ENCODE results near the gene ENG. TPM values are rescaled to one million over a fixed set of nuclear protein-coding genes. Genes with fewer than 3 reads are reported as not detected.
"Not testable (repeated sequence)": the region's sequence is repeated elsewhere in the genome, so short reads cannot be mapped to it uniquely, and the experiment has no call there.

ENG gene
- total RNA-seq, 1 experiment from 2014 or later = 29.9 TPM

GRCh38 chr9:127883959-127884358 lies 29.5 kb upstream of the ENG start:
- intact Hi-C loops (cut with micrococcal nuclease; ENCODE audit: unreplicated experiment) = no loop called here
- CTCF ChIA-PET = no interaction called here
- TF ChIP-seq EZH2 (IDR thresholded peaks at IDR 0.05; ENCODE audit: borderline replicate concordance, low read depth, low read length, poor library complexity, severe bottlenecking) = no peak
- no peak for TF ChIP-seq CTCF (conservative IDR thresholded peaks at IDR 0.05; ENCODE audit: low read depth, low read length)
- no TSS peak for BruUV-seq (replicated peaks)
- no peaks in the 10 kb centered on the region for H3K9me3 ChIP-seq (ENCODE audit: low read depth, low read length, poor library complexity, severe bottlenecking)
- H3K27ac ChIP-seq (ENCODE audit: low read depth, low read length, poor library complexity, severe bottlenecking) = peak overlapping the region; percentile 80
- H3K4me3 ChIP-seq (ENCODE audit: low read depth, low read length, poor library complexity, severe bottlenecking) = no peak overlapping the region
- H3K4me1 ChIP-seq (ENCODE audit: insufficient read depth, low read length, poor library complexity, severe bottlenecking) = peaks cover 33% of the 10 kb centered on the region
- peaks cover 17% of the 10 kb centered on the region for H3K36me3 ChIP-seq (ENCODE audit: insufficient read depth, low read length, poor library complexity, severe bottlenecking)
- POLR2A ChIA-PET (ENCODE audit: low non-redundant PET) = no interaction called here
- peak; percentile 49 for DNase-seq (ENCODE audit: low spot score)
- no peaks in the 10 kb centered on the region for H3K27me3 ChIP-seq (replicated peaks; ENCODE audit: insufficient read depth, low read depth, low read length, poor library complexity)

DNA sequence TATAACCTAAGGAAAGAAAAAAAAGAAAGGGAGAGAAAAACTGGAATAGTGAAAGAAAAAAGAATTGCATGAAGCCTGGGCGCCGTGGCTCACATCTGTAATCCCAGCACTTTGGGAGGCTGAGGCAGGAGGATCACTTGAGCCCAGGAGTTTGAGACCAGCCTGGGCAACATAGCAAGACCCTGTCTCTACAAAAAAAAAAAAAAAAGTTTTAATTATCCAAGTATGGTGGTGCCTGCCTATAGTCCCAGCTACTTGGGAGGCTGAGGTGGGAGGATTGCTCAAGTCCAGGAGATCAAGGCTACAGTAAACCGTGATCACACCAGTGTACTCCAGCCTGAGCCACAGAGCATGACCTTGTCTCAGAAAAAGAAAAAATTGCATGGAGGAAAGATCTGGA lies 27.3 kb upstream of the ENG start:
- H3K36me3 ChIP-seq (ENCODE audit: insufficient read depth, low read length, poor library complexity, severe bottlenecking); POLR2A ChIA-PET (ENCODE audit: low non-redundant PET); H3K27ac ChIP-seq (ENCODE audit: low read depth, low read length, poor library complexity, severe bottlenecking); H3K9me3 ChIP-seq (ENCODE audit: low read depth, low read length, poor library complexity, severe bottlenecking); BruUV-seq (replicated peaks); DNase-seq (ENCODE audit: low spot score); intact Hi-C loops (cut with micrococcal nuclease; ENCODE audit: unreplicated experiment); H3K4me3 ChIP-seq (ENCODE audit: low read depth, low read length, poor library complexity, severe bottlenecking); H3K27me3 ChIP-seq (replicated peaks; ENCODE audit: insufficient read depth, low read depth, low read length, poor library complexity); CTCF ChIA-PET: not testable (repeated sequence)
- H3K4me1 ChIP-seq (ENCODE audit: insufficient read depth, low read length, poor library complexity, severe bottlenecking) = peaks cover 50% of the 10 kb centered on the region

DNA sequence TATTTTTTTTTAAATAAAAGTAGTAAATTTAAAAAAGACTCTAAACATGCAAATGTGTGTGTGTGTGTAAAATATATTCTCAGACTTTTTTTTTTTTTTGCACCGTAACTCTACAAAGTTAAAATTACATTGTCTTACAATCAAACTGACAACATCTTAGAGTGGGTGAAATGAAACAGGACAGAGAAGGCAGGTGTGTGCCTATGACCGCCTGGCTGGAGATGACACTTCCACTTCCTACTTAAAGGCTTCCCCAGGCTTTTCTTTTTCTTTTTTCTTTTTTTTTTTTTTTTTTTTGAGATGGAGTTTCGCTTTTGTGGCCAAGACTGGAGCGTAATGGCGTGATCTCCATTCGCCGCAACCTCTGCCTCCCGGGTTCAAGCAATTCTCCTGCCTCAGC lies 25.7 kb upstream of the ENG start:
- no peak for DNase-seq (ENCODE audit: low spot score)
- H3K4me3 ChIP-seq (ENCODE audit: low read depth, low read length, poor library complexity, severe bottlenecking) = no peak overlapping the region
- H3K36me3 ChIP-seq (ENCODE audit: insufficient read depth, low read length, poor library complexity, severe bottlenecking) = no peaks in the 10 kb centered on the region
- H3K9me3 ChIP-seq (ENCODE audit: low read depth, low read length, poor library complexity, severe bottlenecking) = no peaks in the 10 kb centered on the region
- intact Hi-C loops (cut with micrococcal nuclease; ENCODE audit: unreplicated experiment) = no loop called here
- TF ChIP-seq EZH2 (IDR thresholded peaks at IDR 0.05; ENCODE audit: borderline replicate concordance, low read depth, low read length, poor library complexity, severe bottlenecking) (no peak), CTCF (conservative IDR thresholded peaks at IDR 0.05; ENCODE audit: low read depth, low read length) (no peak)
- peaks cover 42% of the 10 kb centered on the region for H3K4me1 ChIP-seq (ENCODE audit: insufficient read depth, low read length, poor library complexity, severe bottlenecking)
- ChIA-PET POLR2A (ENCODE audit: low non-redundant PET) (no interaction called here), CTCF (no interaction called here)
- H3K27me3 ChIP-seq (replicated peaks; ENCODE audit: insufficient read depth, low read depth, low read length, poor library complexity) = no peaks in the 10 kb centered on the region
- no peak overlapping the region for H3K27ac ChIP-seq (ENCODE audit: low read depth, low read length, poor library complexity, severe bottlenecking)
- no TSS peak for BruUV-seq (replicated peaks)

- intact Hi-C loops (cut with micrococcal nuclease; ENCODE audit: unreplicated experiment) = no loop called here
- no TSS peak for BruUV-seq (replicated peaks)
- POLR2A ChIA-PET (ENCODE audit: low non-redundant PET) = no interaction called here
These were observed 24.4 kb upstream of the ENG start for GRCh38 chr9:127878652-127879390.

More at GRCh38 chr9:127878652-127879390, 24.4 kb upstream of the ENG start:
- peaks cover 29% of the 10 kb centered on the region for H3K4me1 ChIP-seq (ENCODE audit: insufficient read depth, low read length, poor library complexity, severe bottlenecking)
- CTCF ChIA-PET = no interaction called here
- no peaks in the 10 kb centered on the region for H3K9me3 ChIP-seq (ENCODE audit: low read depth, low read length, poor library complexity, severe bottlenecking)
- TF ChIP-seq EZH2 (IDR thresholded peaks at IDR 0.05; ENCODE audit: borderline replicate concordance, low read depth, low read length, poor library complexity, severe bottlenecking) (no peak), CTCF (conservative IDR thresholded peaks at IDR 0.05; ENCODE audit: low read depth, low read length) (no peak)
- no peaks in the 10 kb centered on the region for H3K36me3 ChIP-seq (ENCODE audit: insufficient read depth, low read length, poor library complexity, severe bottlenecking)
- H3K27me3 ChIP-seq (replicated peaks; ENCODE audit: insufficient read depth, low read depth, low read length, poor library complexity) = no peaks in the 10 kb centered on the region
- DNase-seq (ENCODE audit: low spot score) = peak; percentile 60
- H3K27ac ChIP-seq (ENCODE audit: low read depth, low read length, poor library complexity, severe bottlenecking) = no peak overlapping the region
- H3K4me3 ChIP-seq (ENCODE audit: low read depth, low read length, poor library complexity, severe bottlenecking) = no peak overlapping the region

All from A673 (cell line).